Smooth muscle cell (in vitro differentiated cells): ENCODE results near the gene LCLAT1. TPM values are rescaled to one million over a fixed set of nuclear protein-coding genes. Genes with fewer than 3 reads are reported as not detected.

Source experiments
- DNase-seq: peaks from one replicate; lab custom pipeline; 2025; ENCODE audit not compliant: unreplicated experiment; lab: John Stamatoyannopoulos, UW
- H2AFZ ChIP-seq: fragments of 200-600 bp; sonication (generic); 2 replicates; pipeline ENCODE4 v1.6.0; 2016; ENCODE audit warnings: antibody characterized with exemption, low read depth, mild to moderate bottlenecking
- H3F3A ChIP-seq: fragments of 200-600 bp; sonication (generic); 2 replicates; pipeline ENCODE4 v1.6.0; 2017; ENCODE audit warnings: antibody characterized with exemption, low read depth
- H3K27ac ChIP-seq: fragments of 200-600 bp; sonication (generic); 2 replicates; pipeline ENCODE4 v1.5.1; 2016; ENCODE audit warnings: low read depth, mild to moderate bottlenecking
- H3K27me3 ChIP-seq: fragments of 200-600 bp; sonication (generic); 2 replicates; pipeline ENCODE4 v1.6.1; 2016; ENCODE audit warnings: low read depth, mild to moderate bottlenecking
- H3K36me3 ChIP-seq: fragments of 200-600 bp; sonication (generic); 2 replicates; pipeline ENCODE4 v1.5.1; 2016; ENCODE audit warnings: low read depth
- H3K4me1 ChIP-seq: fragments of 200-600 bp; sonication (generic); 2 replicates; pipeline ENCODE4 v1.5.1; 2016; ENCODE audit warnings: low read depth
- H3K4me2 ChIP-seq: fragments of 200-600 bp; sonication (generic); 2 replicates; pipeline ENCODE4 v1.6.0; 2016; ENCODE audit warnings: mild to moderate bottlenecking
- H3K4me3 ChIP-seq: fragments of 200-600 bp; sonication (generic); 2 replicates; pipeline ENCODE4 v1.5.1; 2016; ENCODE audit warnings: mild to moderate bottlenecking
- H3K79me2 ChIP-seq: fragments of 200-600 bp; sonication (generic); 2 replicates; pipeline ENCODE4 v1.6.0; 2016; ENCODE audit warnings: low read depth, mild to moderate bottlenecking
- H3K9ac ChIP-seq: fragments of 200-600 bp; sonication (generic); 2 replicates; pipeline ENCODE4 v1.6.0; 2016; ENCODE audit warnings: low read depth
- H3K9me3 ChIP-seq: fragments of 200-600 bp; sonication (generic); replicated peaks from 2 replicates; pipeline ENCODE4 v1.5.1; 2016; ENCODE audit warnings: low read depth
- H4K20me1 ChIP-seq: fragments of 200-600 bp; sonication (generic); 2 replicates; pipeline ENCODE4 v1.6.0; 2016; ENCODE audit warnings: low read depth
- CTCF ChIP-seq: fragments of 200-600 bp; sonication (generic); IDR thresholded peaks from 2 replicates; pipeline ENCODE4 v1.5.1; 2017; ENCODE audit warnings: borderline replicate concordance, mild to moderate bottlenecking, antibody characterized with exemption; ENCODE audit not compliant: insufficient read depth, poor library complexity, severe bottlenecking
- WGBS: methylation state at CpG from one replicate; pipeline ENCODE4 v1.1.7; 2016; ENCODE audit warnings: low lambda C conversion rate; 5-methylcytosine and 5-hydroxymethylcytosine counted together
- polyA plus RNA-seq: library from polyadenylated mRNA; unstranded; fragments of >200 nt; fragmentation: Nextera tagmentation; extraction: Ambion mirVana; gene quantifications from 2 replicates; pipeline ENCODE4 v1.2.1, GENCODE V29; 2016
- total RNA-seq: library from RNA; depleted of rRNA; stranded (reverse); fragments of >200 nt; gene quantifications from 2 replicates; pipeline ENCODE4 v1.2.3, GENCODE V29; 2014

LCLAT1 gene
- total and polyA plus RNA-seq, 2 experiments from 2014 or later: 2.6 to 11.7 TPM

DNA sequence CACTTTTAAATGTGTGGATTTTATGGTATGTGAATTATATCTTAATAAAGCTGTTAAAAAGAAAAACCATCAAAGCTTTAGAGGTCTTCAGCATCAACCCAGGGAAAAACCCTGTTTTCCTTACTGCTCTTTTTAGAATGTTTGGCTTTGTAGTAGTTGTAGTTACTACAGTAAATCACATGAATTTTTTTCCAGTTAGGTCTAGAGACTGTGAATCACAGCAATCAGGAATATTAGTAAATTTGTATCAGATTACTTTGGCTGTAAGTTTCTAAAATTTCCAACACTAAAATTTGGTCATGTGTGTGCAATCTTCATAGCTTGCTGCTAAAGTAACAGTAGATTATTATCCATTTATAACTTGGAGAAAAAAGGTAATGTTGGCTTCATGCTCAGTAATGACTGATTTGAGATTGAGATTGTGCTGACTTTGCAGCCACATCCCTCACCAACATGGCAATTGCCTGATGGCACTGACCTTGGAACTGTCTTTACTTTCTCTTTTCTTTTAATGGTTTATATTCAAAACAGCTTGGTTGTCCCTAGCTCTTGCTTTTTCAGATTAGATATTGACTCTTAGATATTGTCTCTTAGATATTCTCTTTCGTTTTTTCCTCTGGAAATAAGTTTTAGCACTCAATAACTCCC is 41.1 kb downstream of the LCLAT1 start:
- Histone ChIP-seq H3K4me3 (no peak overlapping the region), H3K36me3 (no peaks in the 10 kb centered on the region), H4K20me1 (no peaks in the 10 kb centered on the region), H3K27me3 (no peaks in the 10 kb centered on the region), H3K27ac (no peak overlapping the region), H3K4me1 (no peaks in the 10 kb centered on the region), H3K4me2 (no peak overlapping the region), H3K9me3 (no peaks in the 10 kb centered on the region), H3K9ac (no peak overlapping the region), H3F3A (no peaks in the 10 kb centered on the region), H2AFZ (no peak overlapping the region), H3K79me2 (peaks cover 25% of the 10 kb centered on the region)
- WGBS: 89% methylated on average over 1 of the region's 1 CpG
- no peak for DNase-seq
- TF ChIP-seq CTCF: no peak

- no peak overlapping the region for H2AFZ ChIP-seq
- 40% methylated on average over 1 of the region's 1 CpG for WGBS
- H3K9me3 ChIP-seq: no peaks in the 10 kb centered on the region
- DNase-seq: no peak
- H3K27me3 ChIP-seq: no peaks in the 10 kb centered on the region
- H3K36me3 ChIP-seq: no peaks in the 10 kb centered on the region
- no peak overlapping the region for H3K4me2 ChIP-seq
- no peaks in the 10 kb centered on the region for H3F3A ChIP-seq
- TF ChIP-seq CTCF: no peak
- H3K27ac ChIP-seq: no peak overlapping the region
- no peaks in the 10 kb centered on the region for H3K4me1 ChIP-seq
- no peak overlapping the region for H3K4me3 ChIP-seq
- H4K20me1 ChIP-seq: no peaks in the 10 kb centered on the region
- no peak overlapping the region for H3K9ac ChIP-seq
- H3K79me2 ChIP-seq: peaks cover 25% of the 10 kb centered on the region
Measured at GRCh38 chr2:30491225-30491624, 44.2 kb downstream of the LCLAT1 start.

DNA sequence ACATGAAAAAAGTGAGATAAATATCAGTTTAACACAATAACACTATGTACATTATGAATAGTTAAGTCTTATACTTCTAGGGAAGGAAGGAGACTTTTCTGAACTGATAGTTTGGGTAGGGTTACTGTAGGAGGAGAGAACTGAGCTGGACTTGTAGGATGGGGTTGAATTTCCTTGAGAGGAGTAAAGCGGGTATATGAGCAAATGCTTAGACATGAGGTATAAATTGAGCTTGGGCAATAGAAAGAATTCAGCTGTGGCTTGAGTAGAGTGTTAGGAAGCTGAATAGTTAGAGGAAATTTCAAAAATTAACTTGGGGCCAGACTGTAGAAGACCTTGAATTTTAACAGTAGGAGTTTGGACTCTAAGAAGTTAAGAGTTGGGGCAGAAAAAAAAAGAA is 45.1 kb downstream of the LCLAT1 start:
- H2AFZ ChIP-seq: no peak overlapping the region
- DNase-seq: no peak
- no peak overlapping the region for H3K27ac ChIP-seq
- no peak for TF ChIP-seq CTCF
- H3K4me2 ChIP-seq: no peak overlapping the region
- no peak overlapping the region for H3K4me3 ChIP-seq
- no peaks in the 10 kb centered on the region for H3K4me1 ChIP-seq
- H3K9me3 ChIP-seq: no peaks in the 10 kb centered on the region
- H3K27me3 ChIP-seq: no peaks in the 10 kb centered on the region
- peaks cover 30% of the 10 kb centered on the region for H3K79me2 ChIP-seq
- no peaks in the 10 kb centered on the region for H3F3A ChIP-seq
- H3K36me3 ChIP-seq: no peaks in the 10 kb centered on the region
- 97% methylated on average over 1 of the region's 1 CpG for WGBS
- H3K9ac ChIP-seq: no peak overlapping the region
- H4K20me1 ChIP-seq: no peaks in the 10 kb centered on the region

GRCh38 chr2:30492619-30493018 is 45.6 kb downstream of the LCLAT1 start:
- no peaks in the 10 kb centered on the region for H3K27me3 ChIP-seq
- H4K20me1 ChIP-seq: no peaks in the 10 kb centered on the region
- no peak overlapping the region for H3K27ac ChIP-seq
- H3K9ac ChIP-seq: no peak overlapping the region
- 91% methylated on average over 1 of the region's 1 CpG for WGBS
- H3K79me2 ChIP-seq: peaks cover 30% of the 10 kb centered on the region
- H3K9me3 ChIP-seq: no peaks in the 10 kb centered on the region
- no peak for DNase-seq
- peaks cover under 1% of the 10 kb centered on the region for H3K4me1 ChIP-seq
- H3K4me3 ChIP-seq: no peak overlapping the region
- no peaks in the 10 kb centered on the region for H3F3A ChIP-seq
- TF ChIP-seq CTCF: no peak
- no peaks in the 10 kb centered on the region for H3K36me3 ChIP-seq
- H2AFZ ChIP-seq: no peak overlapping the region
- H3K4me2 ChIP-seq: no peak overlapping the region
